Calu3 (cell line): ENCODE data around the gene WWOX. TPM values are rescaled to one million over a fixed set of nuclear protein-coding genes. Genes with fewer than 3 reads are reported as not detected.

Source experiments
- BruUV-seq: library from RNA; stranded (reverse); fragments of 400-500 nt; replicated peaks from 2 replicates; lab custom pipeline; 2021; lab: Mats Ljungman, UMichigan
- CTCF ChIA-PET: fragments of 300-600 bp; sonication (Branson Sonifier 250); formaldehyde crosslinking; loops from one replicate; lab custom pipeline; 2022; ENCODE audit warnings: antibody characterized with exemption; lab: Charles Lee
- DNase-seq: peaks from one replicate; pipeline ENCODE4 v3.0.0; 2022
- H3K27ac Mint-ChIP-seq: one replicate; pipeline ENCODE4 v1.8.0; 2022; ENCODE audit warnings: mixed read lengths; ENCODE audit not compliant: unreplicated experiment
- H3K27me3 Mint-ChIP-seq: one replicate; pipeline ENCODE4 v1.8.0; 2022; ENCODE audit warnings: mixed read lengths; ENCODE audit not compliant: unreplicated experiment
- H3K36me3 Mint-ChIP-seq: one replicate; pipeline ENCODE4 v1.8.0; 2022; ENCODE audit warnings: mild to moderate bottlenecking, moderate library complexity, mixed read lengths; ENCODE audit not compliant: insufficient read depth, unreplicated experiment
- H3K4me1 Mint-ChIP-seq: one replicate; pipeline ENCODE4 v1.8.0; 2022; ENCODE audit warnings: mild to moderate bottlenecking, low read depth, mixed read lengths; ENCODE audit not compliant: unreplicated experiment
- H3K4me3 Mint-ChIP-seq: one replicate; pipeline ENCODE4 v1.8.0; 2022; ENCODE audit warnings: mild to moderate bottlenecking, low read depth, moderate library complexity, mixed read lengths; ENCODE audit not compliant: unreplicated experiment
- H3K9me3 Mint-ChIP-seq: one replicate; pipeline ENCODE4 v1.8.0; 2022; ENCODE audit warnings: low read depth, mixed read lengths; ENCODE audit not compliant: unreplicated experiment
- intact Hi-C: fragments of 100-400 bp; cut with micrococcal nuclease; formaldehyde crosslinking; loops from one replicate; pipeline ENCODE4 v1.10.0; 2022; ENCODE audit not compliant: unreplicated experiment
- total RNA-seq: library from RNA; stranded (reverse); gene quantifications from 2 replicates; pipeline ENCODE4 v1.2.3, GENCODE V29; 2022
- TF ChIP-seq, protein P1 (sequence below): fragments of 200-600 bp; IDR thresholded peaks from one replicate; pipeline ENCODE4 v1.8.0; 2022; ENCODE audit warnings: antibody characterized with exemption; ENCODE audit not compliant: unreplicated experiment

Gene WWOX
- total RNA-seq, 1 experiment from 2014 or later: 33.5 TPM

GRCh38 chr16:78639775-78640174 is 540.3 kb downstream of the WWOX start:
- no peaks in the 10 kb centered on the region for H3K4me1 Mint-ChIP-seq
- H3K4me3 Mint-ChIP-seq: no peak overlapping the region
- no peaks in the 10 kb centered on the region for H3K27me3 Mint-ChIP-seq
- CTCF ChIA-PET: no interaction called here
- intact Hi-C loops: no loop called here
- no peaks in the 10 kb centered on the region for H3K36me3 Mint-ChIP-seq
- TF ChIP-seq, protein P1, sequence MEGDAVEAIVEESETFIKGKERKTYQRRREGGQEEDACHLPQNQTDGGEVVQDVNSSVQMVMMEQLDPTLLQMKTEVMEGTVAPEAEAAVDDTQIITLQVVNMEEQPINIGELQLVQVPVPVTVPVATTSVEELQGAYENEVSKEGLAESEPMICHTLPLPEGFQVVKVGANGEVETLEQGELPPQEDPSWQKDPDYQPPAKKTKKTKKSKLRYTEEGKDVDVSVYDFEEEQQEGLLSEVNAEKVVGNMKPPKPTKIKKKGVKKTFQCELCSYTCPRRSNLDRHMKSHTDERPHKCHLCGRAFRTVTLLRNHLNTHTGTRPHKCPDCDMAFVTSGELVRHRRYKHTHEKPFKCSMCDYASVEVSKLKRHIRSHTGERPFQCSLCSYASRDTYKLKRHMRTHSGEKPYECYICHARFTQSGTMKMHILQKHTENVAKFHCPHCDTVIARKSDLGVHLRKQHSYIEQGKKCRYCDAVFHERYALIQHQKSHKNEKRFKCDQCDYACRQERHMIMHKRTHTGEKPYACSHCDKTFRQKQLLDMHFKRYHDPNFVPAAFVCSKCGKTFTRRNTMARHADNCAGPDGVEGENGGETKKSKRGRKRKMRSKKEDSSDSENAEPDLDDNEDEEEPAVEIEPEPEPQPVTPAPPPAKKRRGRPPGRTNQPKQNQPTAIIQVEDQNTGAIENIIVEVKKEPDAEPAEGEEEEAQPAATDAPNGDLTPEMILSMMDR: no peak
- H3K27ac Mint-ChIP-seq: no peak overlapping the region
- no peak for DNase-seq
- no TSS peak for BruUV-seq
- H3K9me3 Mint-ChIP-seq: peaks cover 12% of the 10 kb centered on the region

DNA sequence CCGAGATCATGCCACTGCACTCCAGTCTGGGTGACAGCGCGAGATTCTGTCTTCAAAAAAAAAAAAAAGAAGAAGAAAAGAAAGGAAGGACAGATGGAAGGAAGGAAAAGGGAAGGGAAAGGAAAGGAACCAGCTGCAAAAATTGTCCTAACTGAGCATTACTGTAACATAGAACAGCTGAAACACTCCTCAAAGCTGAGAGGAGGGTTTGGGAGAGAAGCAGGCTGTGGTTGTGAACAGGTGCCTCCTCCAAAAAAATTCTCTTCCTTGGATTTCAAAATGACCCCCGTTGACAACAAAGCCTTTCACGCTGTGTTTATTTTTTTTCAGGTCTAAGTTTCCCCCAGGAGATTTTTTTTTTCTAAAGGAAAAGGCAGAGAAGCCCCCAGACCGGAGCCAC is 541.4 kb downstream of the WWOX start:
- Mint-ChIP-seq H3K9me3 (peaks cover 12% of the 10 kb centered on the region), H3K4me1 (no peaks in the 10 kb centered on the region), H3K4me3 (no peak overlapping the region), H3K36me3 (no peaks in the 10 kb centered on the region), H3K27me3 (no peaks in the 10 kb centered on the region), H3K27ac (no peak overlapping the region)
- CTCF ChIA-PET: no interaction called here
- TF ChIP-seq, protein P1: no peak
- intact Hi-C loops: no loop called here
- no TSS peak for BruUV-seq
- no peak for DNase-seq

DNA sequence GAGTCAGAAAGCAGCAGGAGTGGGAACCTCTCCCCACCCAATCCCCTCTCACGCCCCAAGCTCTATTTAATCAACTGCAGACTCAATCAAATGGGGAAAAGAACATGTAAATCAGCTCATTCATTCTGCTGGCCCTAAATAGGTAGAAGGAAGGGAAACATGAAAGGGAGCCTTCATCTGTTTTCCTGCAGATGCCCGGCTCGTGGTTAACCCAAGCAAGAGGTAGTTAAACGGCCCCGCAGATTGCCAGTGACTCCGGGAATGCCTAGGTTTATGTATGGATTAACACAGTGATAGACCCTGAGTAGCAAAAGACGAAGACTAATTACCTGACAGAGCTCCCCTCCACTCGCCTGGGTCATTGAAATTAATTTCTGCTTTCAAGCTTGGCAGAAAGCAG is 542.0 kb downstream of the WWOX start:
- peaks cover 12% of the 10 kb centered on the region for H3K9me3 Mint-ChIP-seq
- intact Hi-C loops: no loop called here
- no peaks in the 10 kb centered on the region for H3K36me3 Mint-ChIP-seq
- no peak overlapping the region for H3K27ac Mint-ChIP-seq
- no peak for DNase-seq
- TF ChIP-seq, protein P1: no peak
- no TSS peak for BruUV-seq
- H3K27me3 Mint-ChIP-seq: no peaks in the 10 kb centered on the region
- H3K4me1 Mint-ChIP-seq: no peaks in the 10 kb centered on the region
- CTCF ChIA-PET: no interaction called here
- no peak overlapping the region for H3K4me3 Mint-ChIP-seq

- TF ChIP-seq, protein P1: no peak
- Mint-ChIP-seq H3K4me3 (no peak overlapping the region), H3K27ac (no peak overlapping the region), H3K9me3 (peaks cover 12% of the 10 kb centered on the region), H3K27me3 (no peaks in the 10 kb centered on the region), H3K36me3 (no peaks in the 10 kb centered on the region), H3K4me1 (no peaks in the 10 kb centered on the region)
- intact Hi-C loops: no loop called here
- BruUV-seq: no TSS peak
- CTCF ChIA-PET: no interaction called here
- DNase-seq: no peak
Observed at GRCh38 chr16:78642621-78643285, 543.3 kb downstream of the WWOX start.
